Measurements from ENCODE around the gene SUSD6. TPM values are rescaled to one million over a fixed set of nuclear protein-coding genes. Genes with fewer than 3 reads are reported as not detected.

The SUSD6 gene
- total RNA-seq, 2 donors from 2014 or later, result 41.1 to 52.3 TPM

DNA sequence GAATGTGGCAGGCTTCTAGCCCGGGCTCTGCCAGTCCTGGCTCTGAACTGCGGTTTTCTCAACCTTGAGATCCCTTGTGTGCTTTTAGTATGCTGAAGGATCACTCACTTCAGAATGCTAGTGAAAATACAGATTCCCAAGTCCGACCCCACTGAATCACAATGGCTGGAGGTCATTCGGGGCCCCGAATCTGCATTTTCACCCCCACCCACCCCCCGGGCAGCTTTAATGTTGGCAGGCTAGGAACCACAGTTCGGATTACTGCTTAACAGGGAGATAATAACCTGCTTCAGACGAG lies 573 bp upstream of the SUSD6 start:
- DNase-seq (ENCODE audit: low spot score), result no peak
- no peaks in the 10 kb centered on the region for H3K27me3 ChIP-seq (replicated peaks; ENCODE audit: insufficient read depth)
- TF ChIP-seq, protein P1, sequence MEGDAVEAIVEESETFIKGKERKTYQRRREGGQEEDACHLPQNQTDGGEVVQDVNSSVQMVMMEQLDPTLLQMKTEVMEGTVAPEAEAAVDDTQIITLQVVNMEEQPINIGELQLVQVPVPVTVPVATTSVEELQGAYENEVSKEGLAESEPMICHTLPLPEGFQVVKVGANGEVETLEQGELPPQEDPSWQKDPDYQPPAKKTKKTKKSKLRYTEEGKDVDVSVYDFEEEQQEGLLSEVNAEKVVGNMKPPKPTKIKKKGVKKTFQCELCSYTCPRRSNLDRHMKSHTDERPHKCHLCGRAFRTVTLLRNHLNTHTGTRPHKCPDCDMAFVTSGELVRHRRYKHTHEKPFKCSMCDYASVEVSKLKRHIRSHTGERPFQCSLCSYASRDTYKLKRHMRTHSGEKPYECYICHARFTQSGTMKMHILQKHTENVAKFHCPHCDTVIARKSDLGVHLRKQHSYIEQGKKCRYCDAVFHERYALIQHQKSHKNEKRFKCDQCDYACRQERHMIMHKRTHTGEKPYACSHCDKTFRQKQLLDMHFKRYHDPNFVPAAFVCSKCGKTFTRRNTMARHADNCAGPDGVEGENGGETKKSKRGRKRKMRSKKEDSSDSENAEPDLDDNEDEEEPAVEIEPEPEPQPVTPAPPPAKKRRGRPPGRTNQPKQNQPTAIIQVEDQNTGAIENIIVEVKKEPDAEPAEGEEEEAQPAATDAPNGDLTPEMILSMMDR (IDR thresholded peaks at IDR 0.05), result no peak
- TF ChIP-seq POLR2A (IDR thresholded peaks at IDR 0.05) (no peak), POLR2AphosphoS5 (IDR thresholded peaks at IDR 0.05) (no peak)
- WGBS, result 7% methylated on average over 8 of the region's 8 CpGs
- no peaks in the 10 kb centered on the region for H3K9me3 ChIP-seq
- peaks cover 5% of the 10 kb centered on the region for H3K4me1 ChIP-seq (replicated peaks)
- H3K36me3 ChIP-seq, result no peaks in the 10 kb centered on the region
- H3K27ac ChIP-seq, result peak overlapping the region; percentile 68 to 95
- intact Hi-C loops (cut with DNase I), result loop anchor here (5.0 kb wide), 2 partner anchors 61 to 101 kb away; no protein-coding TSS in a partner anchor
- H3K4me3 ChIP-seq, result peak overlapping the region; percentile 83 to 90

DNA sequence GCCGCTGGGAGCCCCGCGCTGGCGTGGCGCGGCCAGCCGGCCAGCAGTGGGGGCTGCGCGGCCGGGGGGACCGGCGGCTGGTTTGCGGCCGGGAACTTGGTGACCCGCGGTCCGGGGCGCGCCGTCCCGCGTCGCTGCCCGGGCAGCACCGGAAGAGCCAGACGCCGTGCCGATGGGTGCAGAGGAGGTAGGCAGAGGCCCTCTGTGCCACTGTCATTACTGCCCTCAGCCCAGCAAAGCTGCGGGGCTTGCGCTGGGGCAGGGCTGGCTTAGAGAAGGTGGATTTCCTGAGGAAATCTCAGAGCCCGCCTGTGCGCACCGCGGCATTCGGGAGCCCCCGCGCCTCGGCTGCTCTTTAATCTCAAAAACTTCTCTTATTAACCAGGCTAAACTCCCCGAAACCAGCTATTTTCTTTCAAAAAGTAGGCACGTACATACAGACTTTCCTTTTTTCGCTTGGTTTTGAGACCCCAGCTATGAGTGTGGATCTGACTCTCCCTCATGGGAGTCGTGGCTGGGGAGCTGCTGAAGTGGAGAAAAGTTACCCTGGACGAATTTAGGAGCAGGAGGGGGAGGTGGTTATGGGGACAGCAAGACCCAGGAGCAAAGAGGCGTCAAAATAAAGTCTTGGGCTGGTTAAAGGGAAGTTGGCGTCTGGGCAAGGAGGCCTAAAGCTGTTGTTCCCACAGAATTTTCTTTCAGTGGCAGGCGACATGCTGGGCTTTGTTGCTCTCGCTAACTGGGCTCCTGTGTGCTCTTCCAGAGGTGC lies 802 bp downstream of the SUSD6 start:
- peak overlapping the region; percentile 83 to 90 for H3K4me3 ChIP-seq
- peak; percentile 21 for DNase-seq (ENCODE audit: low spot score)
- WGBS, result under 1% methylated on average over 43 of the region's 47 CpGs
- H3K4me1 ChIP-seq (replicated peaks), result peaks cover 11% of the 10 kb centered on the region
- TF ChIP-seq, protein P1 (IDR thresholded peaks at IDR 0.05), result no peak
- no peak for TF ChIP-seq POLR2A (IDR thresholded peaks at IDR 0.05)
- no peak for TF ChIP-seq POLR2AphosphoS5 (IDR thresholded peaks at IDR 0.05)
- no peaks in the 10 kb centered on the region for H3K36me3 ChIP-seq
- no peaks in the 10 kb centered on the region for H3K9me3 ChIP-seq
- H3K27ac ChIP-seq, result peak overlapping the region; percentile 94 to 95
- H3K27me3 ChIP-seq (replicated peaks; ENCODE audit: insufficient read depth), result no peaks in the 10 kb centered on the region
- intact Hi-C loops (cut with DNase I), result loop anchor here (5.0 kb wide), 2 partner anchors 60 to 100 kb away; no protein-coding TSS in a partner anchor

DNA sequence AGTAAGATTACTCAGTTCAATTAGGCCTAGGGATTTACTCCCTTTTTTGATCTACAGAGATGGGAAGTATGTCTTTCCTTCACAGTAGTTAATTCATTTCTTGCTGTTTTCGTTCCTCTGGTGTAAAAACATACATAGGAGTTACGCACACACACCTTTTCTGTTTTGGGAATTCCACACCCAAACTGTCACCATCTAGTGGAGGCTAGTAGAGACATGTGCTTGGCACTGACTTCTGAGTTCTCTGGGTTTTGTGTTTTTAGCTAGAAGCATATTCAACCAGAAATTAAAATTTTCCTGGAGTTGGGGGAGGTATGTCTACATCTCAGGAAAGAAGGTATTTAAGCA lies 1.4 kb downstream of the SUSD6 start:
- peak; percentile 44 for DNase-seq (ENCODE audit: low spot score)
- TF ChIP-seq POLR2AphosphoS5 (IDR thresholded peaks at IDR 0.05) (peak; percentile 51), POLR2A (IDR thresholded peaks at IDR 0.05) (no peak)
- TF ChIP-seq, protein P1 (IDR thresholded peaks at IDR 0.05), result peak in 2 of 4 experiments; percentile 18 to 28
- Histone ChIP-seq H3K4me3 (peak overlapping the region; percentile 83 to 90), H3K4me1 (replicated peaks) (peaks cover 11% of the 10 kb centered on the region), H3K27me3 (replicated peaks; ENCODE audit: insufficient read depth) (no peaks in the 10 kb centered on the region), H3K9me3 (no peaks in the 10 kb centered on the region), H3K27ac (peak overlapping the region; percentile 94 to 95), H3K36me3 (no peaks in the 10 kb centered on the region)
- WGBS, result 5% methylated on average over 2 of the region's 2 CpGs
- intact Hi-C loops (cut with DNase I), result loop anchor here (5.0 kb wide), 2 partner anchors 60 to 100 kb away; no protein-coding TSS in a partner anchor

DNA sequence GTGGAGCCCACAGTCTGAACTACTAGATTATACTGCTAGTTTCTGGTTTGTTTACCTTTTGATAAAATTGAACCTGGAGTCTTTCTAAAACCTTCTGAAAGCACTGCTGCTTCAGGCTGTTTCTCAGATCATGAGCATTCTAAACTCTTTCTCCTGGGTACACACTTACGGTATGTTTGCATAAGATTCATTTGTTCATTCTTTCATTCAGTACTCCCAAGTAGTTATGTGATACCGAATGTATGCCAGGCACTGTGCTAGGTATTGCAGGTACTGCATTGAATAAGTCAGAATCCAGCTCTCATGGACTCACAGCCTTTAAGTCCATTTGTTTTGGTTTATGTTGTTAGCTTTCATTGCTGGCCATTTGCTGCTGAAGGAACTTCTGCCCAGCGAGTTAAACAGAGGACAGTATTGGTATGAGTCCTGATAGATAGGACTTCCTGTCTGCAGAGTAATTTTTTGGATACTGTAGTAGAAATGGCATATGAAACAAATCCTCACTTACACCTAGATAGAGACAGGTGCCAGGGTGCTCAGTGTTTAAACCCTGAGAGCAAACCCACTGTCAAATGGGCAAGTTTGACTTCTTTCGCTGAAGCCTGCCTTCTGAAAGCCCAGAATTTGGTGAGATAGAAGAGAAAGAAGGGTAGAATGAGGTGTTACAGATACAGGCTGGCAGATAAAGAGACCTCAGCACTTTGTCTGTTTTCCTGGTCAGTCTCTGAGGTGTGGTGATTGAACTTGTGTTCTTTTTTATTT lies 2.1 kb downstream of the SUSD6 start:
- H3K36me3 ChIP-seq, result no peaks in the 10 kb centered on the region
- H3K4me3 ChIP-seq, result peak overlapping the region; percentile 83 to 90
- peaks cover 11% of the 10 kb centered on the region for H3K4me1 ChIP-seq (replicated peaks)
- WGBS, result 47% methylated on average over 4 of the region's 4 CpGs
- no peaks in the 10 kb centered on the region for H3K9me3 ChIP-seq
- intact Hi-C loops (cut with DNase I), result loop anchor here (5.0 kb wide), 2 partner anchors 59 to 99 kb away; no protein-coding TSS in a partner anchor
- no peak for TF ChIP-seq POLR2A (IDR thresholded peaks at IDR 0.05)
- no peak for TF ChIP-seq POLR2AphosphoS5 (IDR thresholded peaks at IDR 0.05)
- TF ChIP-seq, protein P1 (IDR thresholded peaks at IDR 0.05), result no peak
- H3K27me3 ChIP-seq (replicated peaks; ENCODE audit: insufficient read depth), result no peaks in the 10 kb centered on the region
- DNase-seq (ENCODE audit: low spot score), result no peak
- H3K27ac ChIP-seq, result peak overlapping the region; percentile 94 to 95

Measured in prostate gland (tissue), 2 donors.